GM19239 (cell line): Measurements from ENCODE around the gene ASB16.
"Not testable (repeated sequence)": the region's sequence is repeated elsewhere in the genome, so short reads cannot be mapped to it uniquely, and the experiment has no call there.

Experiments
- DNase-seq: peaks from one replicate; pipeline ENCODE4 v3.0.0; 2011; ENCODE audit warnings: low spot score; ENCODE audit not compliant: insufficient read length
- FAIRE-seq: peaks from 2 replicates; lab custom pipeline; 2011; peaks lifted over from hg19 to GRCh38; lab: Jason Lieb, UNC

Gene ASB16, protein sequence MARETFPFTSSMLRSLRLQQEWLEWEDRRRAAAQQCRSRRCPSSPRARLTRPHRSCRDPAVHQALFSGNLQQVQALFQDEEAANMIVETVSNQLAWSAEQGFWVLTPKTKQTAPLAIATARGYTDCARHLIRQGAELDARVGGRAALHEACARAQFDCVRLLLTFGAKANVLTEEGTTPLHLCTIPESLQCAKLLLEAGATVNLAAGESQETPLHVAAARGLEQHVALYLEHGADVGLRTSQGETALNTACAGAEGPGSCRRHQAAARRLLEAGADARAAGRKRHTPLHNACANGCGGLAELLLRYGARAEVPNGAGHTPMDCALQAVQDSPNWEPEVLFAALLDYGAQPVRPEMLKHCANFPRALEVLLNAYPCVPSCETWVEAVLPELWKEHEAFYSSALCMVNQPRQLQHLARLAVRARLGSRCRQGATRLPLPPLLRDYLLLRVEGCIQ

GRCh38 chr17:44170499-44171201, at the start of gene ASB16:
ASB16 (plus strand) TSS chr17:44170704; CDS start chr17:44170790, 86 bp downstream.
- DNase-seq (no peak), FAIRE-seq (no peak)

GRCh38 chr17:44120851-44121605, 49.5 kb upstream of the ASB16 start:
- no peak for FAIRE-seq
- no peak for DNase-seq

DNA sequence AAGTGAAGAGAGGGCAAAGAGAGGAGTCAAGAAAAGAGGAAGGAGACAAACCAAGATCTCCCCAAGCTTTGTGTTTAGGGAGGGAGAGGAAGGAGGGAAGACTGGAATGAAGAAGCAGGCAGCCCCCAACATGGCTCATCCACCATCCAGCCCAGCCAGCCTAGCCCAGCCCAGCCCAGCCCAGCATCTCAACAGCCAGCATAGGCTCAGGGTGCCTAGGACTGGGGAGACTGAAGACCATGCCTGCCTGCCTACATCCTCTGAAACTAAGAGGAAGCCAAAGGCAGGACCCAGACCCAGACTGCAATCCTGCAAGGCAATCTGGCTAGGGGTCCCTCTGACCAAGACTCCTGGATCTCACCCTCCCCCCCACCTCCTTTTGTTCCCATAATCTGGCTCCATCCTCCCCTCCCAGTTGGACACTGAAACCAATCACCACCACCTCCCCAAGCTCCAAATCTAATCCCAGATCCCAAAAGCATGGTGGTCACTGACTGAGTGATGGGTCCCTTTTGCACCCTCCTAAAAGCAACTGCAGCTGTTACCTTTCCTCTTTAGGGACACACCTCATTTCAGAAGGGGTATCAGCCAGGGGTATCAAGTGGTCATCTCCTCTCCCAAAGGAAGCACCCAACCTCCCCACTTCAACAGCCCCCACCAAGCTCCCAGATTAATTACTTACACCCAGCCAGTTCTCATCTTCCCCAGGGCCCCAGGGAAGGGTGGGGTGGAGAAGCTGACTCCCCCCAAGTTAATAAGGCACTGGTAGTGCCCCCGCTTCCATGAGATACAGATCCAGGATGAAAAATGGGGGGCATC, 48.3 kb upstream of the ASB16 start:
- FAIRE-seq: no peak
- no peak for DNase-seq

DNA sequence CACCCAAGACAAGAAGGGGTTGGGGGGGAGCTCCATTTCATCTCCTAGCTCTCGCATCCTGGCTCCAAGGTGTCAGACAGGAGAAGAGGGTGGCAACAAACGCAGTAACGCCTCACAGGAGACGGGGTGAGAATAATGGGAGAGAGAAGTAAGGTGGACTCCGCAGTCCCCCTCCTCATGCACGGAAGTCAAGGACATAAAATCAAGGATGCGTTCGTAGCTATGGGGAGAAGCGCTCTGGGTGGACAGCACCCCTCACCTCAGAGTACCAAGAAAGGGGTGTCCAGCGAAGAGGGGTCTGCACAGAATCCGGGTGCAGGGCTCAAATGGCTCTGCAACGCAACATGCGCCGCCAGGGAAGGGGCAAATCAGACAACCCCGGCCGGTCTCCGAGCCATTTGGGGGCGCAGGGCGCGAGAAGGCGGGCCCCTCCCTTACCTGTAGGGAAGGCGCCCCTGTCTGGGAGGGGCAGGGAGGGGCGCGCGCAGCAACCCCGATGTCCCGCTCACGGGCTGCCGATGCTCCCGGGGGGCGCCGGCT, 47.6 kb upstream of the ASB16 start:
- DNase-seq: no peak
- FAIRE-seq: no peak

DNA sequence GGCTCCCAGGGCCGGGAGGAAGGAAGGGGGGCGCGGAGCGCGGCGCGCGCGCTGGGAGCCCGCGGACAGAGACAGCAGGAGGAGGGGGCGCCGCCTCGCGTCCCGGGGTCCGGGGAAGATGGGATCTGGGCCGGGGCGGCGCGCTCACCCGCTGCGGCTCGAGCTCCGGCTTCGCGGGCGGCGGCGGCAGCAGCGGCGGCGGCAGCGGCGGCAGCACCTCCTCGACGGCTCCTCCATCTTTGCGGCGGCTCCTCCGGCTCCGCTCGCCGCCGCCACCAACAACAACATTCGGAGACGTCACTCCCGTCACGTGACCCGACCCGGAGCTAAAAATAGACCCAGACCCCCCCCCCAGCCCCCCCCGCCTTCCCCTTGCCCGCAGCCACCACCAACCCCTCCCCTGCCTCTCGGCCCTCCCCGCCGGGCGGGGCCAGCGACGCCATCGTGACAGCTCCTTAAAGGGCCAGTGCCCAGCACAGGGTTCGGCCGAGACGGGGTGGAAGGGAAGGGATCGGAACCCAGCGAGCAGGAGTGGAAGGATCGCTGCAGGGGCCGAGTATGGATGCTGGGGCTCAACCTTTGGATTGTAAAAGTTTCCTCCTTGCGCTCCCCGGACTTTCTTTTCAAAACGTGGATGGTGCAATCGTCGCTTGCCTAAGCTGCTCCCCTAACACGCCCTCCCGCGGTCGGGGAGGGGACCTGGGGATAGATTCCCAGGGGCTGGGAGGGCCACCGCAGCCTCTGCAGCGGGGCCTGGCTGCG, 47.0 kb upstream of the ASB16 start, which contains the start of gene HDAC5:
HDAC5 (minus strand) TSS at position 286 of the 762 bp plus-strand sequence. CDS start 6,126 bp downstream, outside the sequence.
- DNase-seq (peak; percentile 96), FAIRE-seq (no peak)

GRCh38 chr17:44124118-44124438, 46.4 kb upstream of the ASB16 start:
- FAIRE-seq (peak; percentile 82), DNase-seq (no peak)

DNA sequence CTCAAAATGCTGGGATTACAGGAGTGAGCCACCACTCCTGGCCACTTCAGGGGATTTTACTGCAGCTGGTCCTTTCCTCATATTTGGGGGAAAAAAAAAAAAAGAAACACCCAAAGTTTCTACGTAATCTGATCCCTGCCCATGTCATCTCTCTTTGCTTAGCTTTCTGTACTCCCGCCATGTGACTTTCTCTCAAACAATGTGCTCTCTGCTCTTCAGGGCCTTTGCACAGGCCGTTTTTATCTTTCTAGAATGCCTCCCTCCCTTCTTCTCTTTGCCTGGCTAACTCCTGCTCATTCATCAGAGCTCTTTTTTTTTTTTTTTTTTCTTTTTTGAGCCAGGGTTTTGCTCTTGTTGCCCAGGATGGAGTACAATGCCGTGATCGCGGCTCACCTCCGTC, 42.1 kb upstream of the ASB16 start:
- FAIRE-seq: no peak
- no peak for DNase-seq

- DNase-seq: no peak
- FAIRE-seq: no peak
These were observed 39.7 kb upstream of the ASB16 start for GRCh38 chr17:44130693-44131349.

DNA sequence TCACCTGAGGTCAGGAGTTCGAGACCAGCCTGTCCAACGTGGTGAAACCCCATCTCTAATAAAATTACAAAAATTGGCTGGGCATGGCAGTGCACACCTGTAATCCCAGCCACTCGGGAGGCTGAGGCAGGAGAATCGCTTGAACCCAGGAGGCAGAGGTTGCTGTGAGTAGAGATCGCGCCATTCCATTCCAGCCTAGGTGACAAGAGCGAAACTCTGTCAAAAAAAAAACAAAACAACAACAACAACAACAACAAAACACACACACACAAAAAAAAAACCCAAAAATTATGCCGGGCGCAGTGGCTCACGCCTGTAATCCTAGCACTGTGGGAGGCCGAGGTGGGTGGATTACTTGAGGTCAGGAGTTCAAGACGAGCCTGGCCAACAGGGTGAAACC, 39.1 kb upstream of the ASB16 start:
- not testable (repeated sequence) for FAIRE-seq, DNase-seq

DNA sequence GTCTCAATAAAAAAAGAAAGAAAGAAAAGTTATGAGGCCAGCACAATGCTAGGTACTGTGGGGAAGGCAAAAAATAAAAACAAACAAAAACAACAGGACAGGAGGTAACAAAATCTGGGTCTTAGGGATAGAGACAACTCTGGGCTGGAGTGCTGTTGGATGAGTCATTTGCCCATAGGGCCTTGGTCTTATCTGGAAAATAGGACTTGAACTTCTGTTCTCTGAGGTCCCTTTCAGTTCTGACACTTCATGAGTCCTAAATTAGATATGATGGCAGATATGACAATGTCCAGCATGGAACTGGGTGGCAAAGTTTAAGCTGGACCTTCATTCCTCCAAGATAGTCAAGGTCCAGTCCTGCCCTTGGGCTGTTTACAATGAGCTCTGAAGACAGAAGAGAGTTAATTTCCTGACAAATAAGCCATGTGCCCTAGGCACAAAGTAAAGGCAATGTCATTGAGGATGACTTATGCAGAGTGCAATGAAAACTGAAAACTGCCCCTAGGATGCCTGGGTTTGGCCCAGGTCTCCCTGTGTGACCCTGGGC, 38.2 kb upstream of the ASB16 start:
- FAIRE-seq: no peak
- DNase-seq: no peak

- no peak for DNase-seq
- FAIRE-seq: no peak
These were observed 36.5 kb upstream of the ASB16 start for GRCh38 chr17:44133918-44134476.

DNA sequence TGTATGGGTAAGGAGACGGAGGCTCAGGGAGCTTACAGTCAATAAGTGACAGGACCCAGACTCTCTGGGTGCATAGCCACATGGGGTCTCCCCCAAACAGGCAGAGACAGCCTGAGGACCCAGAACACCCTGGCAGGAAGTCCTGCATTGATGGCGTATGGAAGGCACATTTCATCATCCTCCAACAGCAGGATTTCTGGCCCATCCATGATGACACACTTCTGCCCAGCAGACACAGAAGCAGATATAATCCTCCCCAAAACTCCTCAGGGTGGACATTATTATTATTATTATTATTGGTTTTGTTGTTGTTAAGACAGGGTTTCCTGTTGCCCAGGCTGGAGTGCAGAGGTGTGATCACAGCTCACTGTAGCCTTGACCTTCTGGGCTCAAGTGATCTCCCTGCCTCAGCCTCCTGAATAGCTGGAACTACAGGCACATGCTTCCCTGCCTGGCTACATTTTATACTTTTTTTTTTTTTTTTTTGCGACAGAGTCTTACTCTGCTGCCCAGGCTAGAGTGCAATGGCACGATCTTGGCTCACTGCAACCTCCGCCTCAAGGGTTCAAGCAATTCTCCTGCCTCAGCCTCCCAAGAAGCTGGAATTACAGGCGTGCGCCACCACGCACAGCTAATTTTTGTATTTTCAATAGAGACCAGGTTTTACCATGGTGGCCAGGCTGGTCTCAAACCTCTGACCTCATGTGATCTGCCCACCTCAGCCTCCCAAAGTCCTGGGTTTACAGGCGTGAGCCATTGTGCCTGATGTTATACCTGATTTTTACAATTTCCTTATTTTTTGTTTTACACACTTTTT, 35.5 kb upstream of the ASB16 start:
- DNase-seq (no peak), FAIRE-seq (no peak)

GRCh38 chr17:44137891-44138709, 32.4 kb upstream of the ASB16 start:
- DNase-seq (no peak), FAIRE-seq (no peak)

- not testable (repeated sequence) for DNase-seq, FAIRE-seq
These were observed 26.6 kb upstream of the ASB16 start for GRCh38 chr17:44143921-44144320.

GRCh38 chr17:44144966-44145739, 25.4 kb upstream of the ASB16 start:
- no peak for DNase-seq
- FAIRE-seq: no peak
